Muscle of leg (tissue), 11 donors: ENCODE results near the gene USP37. TPM values are rescaled to one million over a fixed set of nuclear protein-coding genes. Genes with fewer than 3 reads are reported as not detected.

ENCODE experiments used
- DNase-seq: peaks from one replicate; pipeline ENCODE4 v3.0.0; 2013
- H3K27ac ChIP-seq: one replicate; pipeline ENCODE4 v1.5.1; 2013; ENCODE audit warnings: mild to moderate bottlenecking, low read length, control low read depth
- H3K27me3 ChIP-seq: one replicate; pipeline ENCODE4 v1.6.1; 2013; ENCODE audit warnings: low read length; ENCODE audit not compliant: control insufficient read depth, insufficient read depth
- H3K36me3 ChIP-seq: one replicate; pipeline ENCODE4 v1.6.1; 2013; ENCODE audit warnings: low read length; ENCODE audit not compliant: control insufficient read depth, insufficient read depth
- H3K4me1 ChIP-seq: one replicate; pipeline ENCODE4 v1.6.1; 2013; ENCODE audit warnings: low read length; ENCODE audit not compliant: control insufficient read depth, insufficient read depth
- H3K4me3 ChIP-seq: one replicate; pipeline ENCODE4 v1.5.1; 2013; ENCODE audit warnings: low read length, control low read depth
- H3K9me3 ChIP-seq: replicated peaks from 2 replicates; pipeline ENCODE4 v1.6.1; 2013; ENCODE audit warnings: low read depth, low read length; ENCODE audit not compliant: control insufficient read depth
- WGBS: methylation state at CpG from one replicate; pipeline ENCODE4 v1.1.5; 2013; ENCODE audit warnings: missing lambda C conversion rate; ENCODE audit not compliant: insufficient coverage; 5-methylcytosine and 5-hydroxymethylcytosine counted together
- polyA plus RNA-seq, 8 donors: library from polyadenylated mRNA; unstranded; fragments of 120-200 nt; gene quantifications; one replicate each; pipeline versions ENCODE4 v1.2.1 to v1.2.3, GENCODE V29; 2013; ENCODE audit warnings: inconsistent platforms in 1 of 8, low replicate concordance in 1 of 8; ENCODE audit not compliant: insufficient read length in 8 of 8, insufficient read depth in 1 of 8
- total RNA-seq: library from RNA; stranded (reverse); fragments of 120-200 nt; gene quantifications from one replicate; pipeline ENCODE4 v1.2.4, GENCODE V29; 2013

Gene USP37
- total and polyA plus RNA-seq, 9 donors = 4.8 to 11.0 (median 9.4) TPM

DNA sequence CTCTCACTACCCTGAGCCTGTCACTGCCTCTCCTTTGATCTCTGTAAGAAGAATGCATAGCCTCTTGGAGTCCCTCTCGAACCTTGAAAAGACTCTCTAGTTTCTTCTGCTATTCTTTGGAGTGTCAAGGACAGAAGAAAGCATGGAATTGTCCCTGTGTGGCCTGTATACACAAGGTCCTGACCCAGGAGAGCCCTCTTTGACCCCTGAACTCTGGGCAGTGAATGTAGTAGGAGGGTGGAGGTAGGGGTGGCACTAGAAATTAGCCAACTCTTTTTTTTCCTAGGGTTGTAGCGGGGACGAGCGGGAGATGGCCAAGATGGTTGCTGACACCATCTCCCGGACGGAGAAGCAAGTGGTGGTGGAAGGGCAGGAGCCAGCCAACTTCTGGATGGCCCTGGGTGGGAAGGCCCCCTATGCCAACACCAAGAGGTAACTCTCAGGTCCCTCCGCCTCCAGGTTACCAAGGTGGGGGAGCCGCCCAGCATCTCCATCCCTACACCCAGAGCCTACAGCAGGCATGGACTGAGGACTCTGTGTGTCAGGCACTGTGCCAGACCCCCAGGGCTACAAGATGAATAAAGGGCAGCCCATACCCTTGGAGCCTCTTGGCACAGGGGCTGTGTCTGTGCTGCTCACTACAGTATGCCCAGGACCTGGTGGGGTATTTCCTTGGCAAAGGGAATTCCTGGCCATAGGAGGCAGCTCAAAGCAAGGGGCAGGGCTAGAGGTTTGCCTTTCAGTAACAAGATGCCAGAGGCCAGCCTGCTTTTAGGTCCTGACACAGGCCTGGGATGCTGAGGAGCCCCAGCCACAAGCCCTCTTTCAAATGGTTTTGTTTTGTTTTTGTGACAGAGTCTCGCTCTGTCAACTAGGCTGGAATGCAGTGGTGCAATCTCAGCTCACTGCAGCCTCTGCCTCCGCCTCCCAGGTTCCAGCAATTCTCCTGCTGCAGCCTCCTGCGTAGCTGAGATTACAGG lies 132.9 kb downstream of the USP37 start:
- no peak overlapping the region for H3K27ac ChIP-seq
- no peaks in the 10 kb centered on the region for H3K36me3 ChIP-seq
- no peak for DNase-seq
- peaks cover 8% of the 10 kb centered on the region for H3K4me1 ChIP-seq
- H3K9me3 ChIP-seq = no peaks in the 10 kb centered on the region
- H3K4me3 ChIP-seq = no peak overlapping the region
- WGBS = 57% methylated on average over 3 of the region's 11 CpGs
- peaks cover 2% of the 10 kb centered on the region for H3K27me3 ChIP-seq

DNA sequence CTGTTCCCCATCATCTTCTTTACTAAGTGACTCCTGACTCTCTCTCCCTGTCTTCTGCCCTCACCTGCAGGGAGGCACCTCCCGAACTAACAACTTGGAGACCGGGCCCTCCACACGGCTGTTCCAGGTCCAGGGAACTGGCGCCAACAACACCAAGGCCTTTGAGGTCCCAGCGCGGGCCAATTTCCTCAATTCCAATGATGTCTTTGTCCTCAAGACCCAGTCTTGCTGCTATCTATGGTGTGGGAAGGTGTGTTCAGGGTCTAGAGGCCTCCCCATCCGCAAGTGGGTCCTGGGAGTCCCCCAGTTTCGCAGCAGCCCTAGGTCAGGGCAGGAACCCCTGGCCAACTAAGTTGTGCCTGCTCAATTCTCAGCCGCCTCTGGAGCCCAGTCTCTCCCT lies 133.7 kb downstream of the USP37 start:
- WGBS = 83% methylated on average over 6 of the region's 9 CpGs
- no peaks in the 10 kb centered on the region for H3K36me3 ChIP-seq
- H3K4me1 ChIP-seq = peaks cover 8% of the 10 kb centered on the region
- no peaks in the 10 kb centered on the region for H3K9me3 ChIP-seq
- peaks cover 2% of the 10 kb centered on the region for H3K27me3 ChIP-seq
- H3K27ac ChIP-seq = no peak overlapping the region
- DNase-seq = no peak
- H3K4me3 ChIP-seq = no peak overlapping the region

DNA sequence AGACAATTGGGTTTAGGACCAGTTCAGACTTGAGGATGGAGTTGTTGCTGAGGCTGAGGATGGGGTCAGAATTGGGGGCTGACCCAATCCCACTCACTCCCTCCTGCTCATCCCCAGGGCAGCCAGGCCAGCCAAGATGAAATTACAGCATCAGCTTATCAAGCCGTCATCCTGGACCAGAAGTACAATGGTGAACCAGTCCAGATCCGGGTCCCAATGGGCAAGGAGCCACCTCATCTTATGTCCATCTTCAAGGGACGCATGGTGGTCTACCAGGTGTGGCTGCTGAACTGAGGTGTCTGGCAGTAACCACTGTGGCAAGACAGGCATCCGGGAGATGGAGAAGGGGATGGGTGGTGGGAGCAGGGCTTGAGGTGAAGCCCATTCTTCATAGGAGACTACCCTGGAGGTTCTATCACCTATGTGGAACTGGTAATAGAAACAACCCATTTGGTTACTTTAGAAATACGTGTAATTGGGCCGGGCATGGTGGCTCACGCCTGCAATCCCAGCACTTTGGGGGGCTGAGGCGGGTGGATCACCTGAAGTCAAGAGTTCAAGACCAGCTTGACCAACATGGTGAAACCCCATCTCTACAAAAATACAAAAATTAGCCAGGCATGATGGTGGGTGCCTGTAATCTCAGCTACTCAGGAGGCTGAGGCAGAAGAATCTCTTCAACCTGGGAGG lies 135.3 kb downstream of the USP37 start:
- no peak for DNase-seq
- Histone ChIP-seq H3K4me1 (no peaks in the 10 kb centered on the region), H3K36me3 (no peaks in the 10 kb centered on the region), H3K9me3 (no peaks in the 10 kb centered on the region), H3K27me3 (peaks cover 2% of the 10 kb centered on the region), H3K27ac (no peak overlapping the region), H3K4me3 (no peak overlapping the region)
- WGBS = 77% methylated on average over 3 of the region's 8 CpGs

DNA sequence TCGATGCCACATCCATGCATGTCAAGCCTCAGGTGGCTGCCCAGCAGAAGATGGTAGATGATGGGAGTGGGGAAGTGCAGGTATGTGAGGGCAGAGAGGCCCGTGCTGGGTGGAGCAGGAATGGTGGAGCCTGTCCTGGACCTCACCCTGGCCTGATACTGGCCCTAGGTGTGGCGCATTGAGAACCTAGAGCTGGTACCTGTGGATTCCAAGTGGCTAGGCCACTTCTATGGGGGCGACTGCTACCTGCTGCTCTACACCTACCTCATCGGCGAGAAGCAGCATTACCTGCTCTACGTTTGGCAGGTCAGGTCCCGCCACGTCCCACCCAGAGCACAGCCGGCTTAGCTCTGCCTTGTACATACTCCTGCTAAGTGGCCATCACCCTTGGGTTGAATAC lies 136.3 kb downstream of the USP37 start:
- WGBS = 77% methylated on average over 9 of the region's 10 CpGs
- Histone ChIP-seq H3K27me3 (peaks cover 2% of the 10 kb centered on the region), H3K4me3 (no peak overlapping the region), H3K9me3 (no peaks in the 10 kb centered on the region), H3K4me1 (no peaks in the 10 kb centered on the region), H3K36me3 (no peaks in the 10 kb centered on the region), H3K27ac (no peak overlapping the region)
- DNase-seq = no peak

DNA sequence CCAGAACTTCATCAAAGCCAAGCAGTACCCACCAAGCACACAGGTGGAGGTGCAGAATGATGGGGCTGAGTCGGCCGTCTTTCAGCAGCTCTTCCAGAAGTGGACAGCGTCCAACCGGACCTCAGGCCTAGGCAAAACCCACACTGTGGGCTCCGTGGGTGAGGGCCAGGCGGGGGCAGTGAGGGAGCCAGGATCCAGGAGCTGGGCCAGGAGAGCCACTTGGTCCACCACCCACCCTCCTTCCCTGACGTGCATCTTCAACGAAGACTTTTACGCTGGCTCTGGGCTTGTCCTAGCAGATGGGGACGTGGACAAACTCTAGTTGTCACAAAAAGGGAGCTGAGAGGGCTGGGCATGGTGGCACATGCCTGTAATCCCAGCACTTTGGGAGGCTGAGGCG lies 137.4 kb downstream of the USP37 start:
- WGBS = 88% methylated on average over 7 of the region's 11 CpGs
- Histone ChIP-seq H3K27me3 (peaks cover 2% of the 10 kb centered on the region), H3K27ac (no peak overlapping the region), H3K4me1 (no peaks in the 10 kb centered on the region), H3K36me3 (no peaks in the 10 kb centered on the region), H3K9me3 (no peaks in the 10 kb centered on the region), H3K4me3 (no peak overlapping the region)
- no peak for DNase-seq

DNA sequence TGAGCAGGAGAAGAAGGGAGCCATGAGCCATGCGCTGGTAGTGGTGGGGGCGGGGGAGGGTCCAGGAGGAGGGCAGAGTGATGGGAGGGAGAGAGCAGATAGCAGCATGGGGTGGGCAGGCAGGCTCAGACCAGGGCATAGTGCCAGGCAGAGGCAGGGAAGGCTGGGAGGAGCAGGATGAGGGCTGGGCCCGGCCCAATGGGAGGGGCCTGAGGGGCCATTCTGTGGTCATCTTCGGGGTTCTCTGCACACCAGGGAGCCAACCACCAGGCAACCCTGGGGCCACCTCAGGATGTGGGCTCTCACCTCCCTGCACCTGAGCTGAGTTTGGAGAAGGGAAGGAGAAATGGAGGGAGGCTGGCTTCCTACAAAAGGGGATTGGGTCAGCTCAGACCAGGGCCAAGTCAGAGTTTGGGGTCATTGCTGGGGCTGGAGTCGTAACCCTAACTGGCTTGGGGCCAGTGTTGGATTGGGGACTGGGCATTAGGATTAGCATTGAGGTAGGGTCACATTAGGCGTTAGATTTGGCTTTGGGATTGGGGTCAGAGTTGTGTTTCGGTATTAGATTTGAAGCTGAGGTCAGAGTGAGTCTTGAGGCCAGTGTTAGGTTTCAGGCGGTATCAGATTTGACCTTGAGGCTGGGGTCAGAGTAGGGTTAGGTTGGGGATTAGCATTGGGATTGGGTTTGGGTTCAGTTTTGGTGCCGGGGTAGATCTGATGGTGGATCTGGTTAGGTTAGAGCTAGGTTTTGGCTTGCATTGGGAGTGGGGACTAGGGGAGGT lies 138.0 kb downstream of the USP37 start:
- 58% methylated on average over 8 of the region's 9 CpGs for WGBS

DNA sequence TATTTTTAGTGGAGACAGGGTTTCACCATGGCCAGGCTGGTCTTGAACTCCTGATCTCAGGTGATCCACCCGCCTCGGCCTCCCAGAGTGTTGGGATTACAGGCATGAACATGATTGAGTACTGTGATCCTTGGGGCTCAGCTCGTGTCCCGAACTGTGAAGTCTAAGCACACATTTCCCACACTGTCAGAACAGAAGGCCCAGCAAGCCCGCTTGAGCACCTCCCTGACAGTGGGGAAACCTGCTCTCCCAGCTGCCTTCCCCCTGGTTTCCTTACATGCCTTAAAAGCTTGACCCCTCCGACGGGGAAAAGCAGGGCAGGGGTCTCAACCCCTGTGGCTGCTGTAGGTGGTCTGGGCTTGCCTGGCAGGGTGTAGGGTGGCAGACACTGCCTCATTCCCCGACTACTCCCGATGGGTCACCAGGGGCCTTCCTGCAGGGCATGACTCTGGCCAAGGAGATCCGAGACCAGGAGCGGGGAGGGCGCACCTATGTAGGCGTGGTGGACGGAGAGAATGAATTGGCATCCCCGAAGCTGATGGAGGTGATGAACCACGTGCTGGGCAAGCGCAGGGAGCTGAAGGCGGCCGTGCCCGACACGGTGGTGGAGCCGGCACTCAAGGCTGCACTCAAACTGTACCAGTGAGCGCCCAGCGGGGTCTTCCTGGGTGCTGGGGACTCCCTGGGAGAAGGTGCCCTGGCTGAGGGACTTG lies 139.1 kb downstream of the USP37 start:
- DNase-seq = no peak
- H3K4me3 ChIP-seq = no peak overlapping the region
- 90% methylated on average over 21 of the region's 24 CpGs for WGBS
- H3K9me3 ChIP-seq = no peaks in the 10 kb centered on the region
- H3K36me3 ChIP-seq = no peaks in the 10 kb centered on the region
- H3K27me3 ChIP-seq = peaks cover 2% of the 10 kb centered on the region
- no peaks in the 10 kb centered on the region for H3K4me1 ChIP-seq
- no peak overlapping the region for H3K27ac ChIP-seq

More for the DNA sequence above, 138.0 kb downstream of the USP37 start:
- Histone ChIP-seq H3K27me3 (peaks cover 2% of the 10 kb centered on the region), H3K36me3 (no peaks in the 10 kb centered on the region), H3K4me3 (no peak overlapping the region), H3K4me1 (no peaks in the 10 kb centered on the region), H3K9me3 (no peaks in the 10 kb centered on the region), H3K27ac (no peak overlapping the region)
- DNase-seq = no peak

DNA sequence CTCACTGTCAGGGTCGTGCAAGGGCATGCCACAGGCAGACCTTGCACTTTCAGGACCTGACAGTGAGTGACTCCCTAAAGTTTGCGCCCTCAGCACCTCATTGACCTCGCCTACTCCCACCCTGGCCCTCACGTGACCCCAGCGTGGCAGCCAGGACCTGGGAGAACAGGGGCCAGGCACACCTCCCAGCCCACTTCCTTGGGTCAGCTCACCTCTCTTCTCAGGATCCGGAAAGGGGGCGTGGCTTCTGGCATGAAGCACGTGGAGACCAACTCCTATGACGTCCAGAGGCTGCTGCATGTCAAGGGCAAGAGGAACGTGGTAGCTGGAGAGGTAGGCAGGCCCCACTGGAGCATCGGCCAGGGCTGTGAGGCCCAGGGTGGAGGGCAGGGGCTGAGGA lies 140.4 kb downstream of the USP37 start:
- H3K4me3 ChIP-seq = no peak overlapping the region
- H3K4me1 ChIP-seq = no peaks in the 10 kb centered on the region
- peaks cover under 1% of the 10 kb centered on the region for H3K27me3 ChIP-seq
- no peaks in the 10 kb centered on the region for H3K9me3 ChIP-seq
- no peak for DNase-seq
- H3K36me3 ChIP-seq = no peaks in the 10 kb centered on the region
- H3K27ac ChIP-seq = no peak overlapping the region
- 50% methylated on average over 6 of the region's 11 CpGs for WGBS

DNA sequence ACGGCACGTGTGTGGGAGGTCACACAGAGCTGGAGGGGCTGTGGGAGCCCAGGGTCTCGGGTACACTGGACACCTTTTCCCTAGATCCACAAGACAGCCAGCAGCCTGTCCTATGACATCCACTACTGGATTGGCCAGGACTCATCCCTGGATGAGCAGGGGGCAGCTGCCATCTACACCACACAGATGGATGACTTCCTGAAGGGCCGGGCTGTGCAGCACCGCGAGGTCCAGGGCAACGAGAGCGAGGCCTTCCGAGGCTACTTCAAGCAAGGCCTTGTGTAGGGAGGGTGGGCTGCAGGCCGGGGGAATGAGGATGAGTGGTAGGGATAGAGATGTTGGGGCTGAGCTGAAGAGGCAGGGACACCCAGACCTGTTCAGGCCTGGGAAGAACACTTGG lies 142.6 kb downstream of the USP37 start:
- no peak for DNase-seq
- WGBS = 79% methylated on average over 7 of the region's 10 CpGs
- Histone ChIP-seq H3K4me1 (no peaks in the 10 kb centered on the region), H3K27ac (no peak overlapping the region), H3K36me3 (no peaks in the 10 kb centered on the region), H3K27me3 (no peaks in the 10 kb centered on the region), H3K4me3 (no peak overlapping the region), H3K9me3 (no peaks in the 10 kb centered on the region)
